ENCODE measurements around the gene ZNF598. TPM values are rescaled to one million over a fixed set of nuclear protein-coding genes. Genes with fewer than 3 reads are reported as not detected.

ZNF598 gene
- polyA plus RNA-seq, 6 donors from 2014 or later = 2.7 to 8.4 (median 3.9) TPM

GRCh38 chr16:2003231-2003826 lies 6.3 kb downstream of the ZNF598 start:
- Mint-ChIP-seq H3K9me3 (no peaks in the 10 kb centered on the region), H3K27ac (no peak overlapping the region), H3K4me3 (no peak overlapping the region), H3K4me1 (peaks cover 26 to 45% (median 28%) of the 10 kb centered on the region in 3 donors), H3K27me3 (no peaks in the 10 kb centered on the region), H3K36me3 (no peaks in the 10 kb centered on the region)
- DNase-seq (no peak), ATAC-seq (ENCODE audit: low read depth in 2 of 2) (no peak)

GRCh38 chr16:2002406-2003230 lies 7.0 kb downstream of the ZNF598 start:
- Mint-ChIP-seq H3K27me3 (no peaks in the 10 kb centered on the region), H3K4me1 (peaks cover 19 to 37% (median 21%) of the 10 kb centered on the region in 3 donors), H3K4me3 (no peak overlapping the region), H3K9me3 (no peaks in the 10 kb centered on the region), H3K27ac (no peak overlapping the region), H3K36me3 (no peaks in the 10 kb centered on the region)
- ATAC-seq (ENCODE audit: low read depth in 2 of 2) = no peak
- DNase-seq = no peak

- ATAC-seq (ENCODE audit: low read depth in 2 of 2) = no peak
- Mint-ChIP-seq H3K9me3 (no peaks in the 10 kb centered on the region), H3K4me3 (no peak overlapping the region), H3K27ac (no peak overlapping the region), H3K27me3 (no peaks in the 10 kb centered on the region), H3K4me1 (peaks cover 11 to 28% (median 13%) of the 10 kb centered on the region in 3 donors), H3K36me3 (no peaks in the 10 kb centered on the region)
- DNase-seq = no peak
Measured at GRCh38 chr16:2001456-2002355, 7.9 kb downstream of the ZNF598 start.

- Mint-ChIP-seq H3K27ac (no peak overlapping the region), H3K9me3 (no peaks in the 10 kb centered on the region), H3K36me3 (no peaks in the 10 kb centered on the region)
Measured at GRCh38 chr16:2001035-2001434, 8.6 kb downstream of the ZNF598 start.

GRCh38 chr16:1999866-2000514 lies 9.6 kb downstream of the ZNF598 start:
- H3K27me3 Mint-ChIP-seq = no peaks in the 10 kb centered on the region
- H3K9me3 Mint-ChIP-seq = no peaks in the 10 kb centered on the region
- DNase-seq (no peak), ATAC-seq (ENCODE audit: low read depth in 2 of 2) (no peak)
- peaks cover 0 to 11% (median 0%) of the 10 kb centered on the region in 3 donors for H3K4me1 Mint-ChIP-seq
- H3K27ac Mint-ChIP-seq = no peak overlapping the region
- no peaks in the 10 kb centered on the region for H3K36me3 Mint-ChIP-seq
- H3K4me3 Mint-ChIP-seq = no peak overlapping the region

More at GRCh38 chr16:2001035-2001434, 8.6 kb downstream of the ZNF598 start:
- Mint-ChIP-seq H3K4me1 (peaks cover 6 to 22% (median 6%) of the 10 kb centered on the region in 3 donors), H3K4me3 (no peak overlapping the region), H3K27me3 (no peaks in the 10 kb centered on the region)
- no peak for DNase-seq
- ATAC-seq (ENCODE audit: low read depth in 2 of 2) = no peak

GRCh38 chr16:1998852-1999801 lies 10.5 kb downstream of the ZNF598 start:
- H3K4me3 Mint-ChIP-seq = peak overlapping the region in 2 of 8 donors; percentile 10 to 22
- no peaks in the 10 kb centered on the region for H3K9me3 Mint-ChIP-seq
- H3K36me3 Mint-ChIP-seq = no peaks in the 10 kb centered on the region
- no peaks in the 10 kb centered on the region for H3K27me3 Mint-ChIP-seq
- ATAC-seq (ENCODE audit: low read depth in 2 of 2) (no peak), DNase-seq (no peak)
- peak overlapping the region in 1 of 6 donors; percentile 67 for H3K27ac Mint-ChIP-seq
- H3K4me1 Mint-ChIP-seq = peaks cover 0 to 3% (median 1%) of the 10 kb centered on the region in 3 donors

- ATAC-seq (ENCODE audit: low read depth in 2 of 2) (no peak), DNase-seq (no peak)
- Mint-ChIP-seq H3K36me3 (no peaks in the 10 kb centered on the region), H3K27me3 (no peaks in the 10 kb centered on the region), H3K4me1 (peaks cover 5 to 7% (median 7%) of the 10 kb centered on the region in 3 donors), H3K27ac (peak overlapping the region in 1 of 6 donors; percentile 2), H3K4me3 (no peak overlapping the region), H3K9me3 (no peaks in the 10 kb centered on the region)
Measured at GRCh38 chr16:1998360-1998835, 11.2 kb downstream of the ZNF598 start.

- Mint-ChIP-seq H3K9me3 (no peaks in the 10 kb centered on the region), H3K27ac (peak overlapping the region in 1 of 6 donors; percentile 57), H3K4me3 (no peak overlapping the region), H3K36me3 (no peaks in the 10 kb centered on the region), H3K27me3 (no peaks in the 10 kb centered on the region), H3K4me1 (peaks cover 5 to 10% (median 9%) of the 10 kb centered on the region in 3 donors)
- ATAC-seq (ENCODE audit: low read depth in 2 of 2) (no peak), DNase-seq (no peak)
Measured at GRCh38 chr16:1997494-1998359, 11.9 kb downstream of the ZNF598 start.

- Mint-ChIP-seq H3K36me3 (no peaks in the 10 kb centered on the region), H3K27me3 (no peaks in the 10 kb centered on the region), H3K4me1 (peaks cover 18 to 28% (median 22%) of the 10 kb centered on the region in 3 donors), H3K9me3 (no peaks in the 10 kb centered on the region), H3K4me3 (peak overlapping the region in 2 of 8 donors; percentile 57 to 72), H3K27ac (peak overlapping the region in 5 of 6 donors; percentile 17 to 94 (median 88))
- DNase-seq (no peak), ATAC-seq (ENCODE audit: low read depth in 2 of 2) (no peak)
Measured at GRCh38 chr16:1993731-1994131, 15.9 kb downstream of the ZNF598 start.

GRCh38 chr16:1992704-1993317 lies 16.8 kb downstream of the ZNF598 start:
- Mint-ChIP-seq H3K36me3 (no peaks in the 10 kb centered on the region), H3K27ac (peak overlapping the region in 2 of 6 donors; percentile 17 to 60), H3K27me3 (no peaks in the 10 kb centered on the region), H3K4me1 (peaks cover 19 to 31% (median 26%) of the 10 kb centered on the region in 3 donors), H3K4me3 (no peak overlapping the region), H3K9me3 (no peaks in the 10 kb centered on the region)
- DNase-seq = no peak
- ATAC-seq (ENCODE audit: low read depth in 2 of 2) = no peak

Measured in naive B cell (primary cell).